ENCODE data around the gene ZNF354C. TPM values are rescaled to one million over a fixed set of nuclear protein-coding genes. Genes with fewer than 3 reads are reported as not detected.

ZNF354C gene
- total RNA-seq (2013; cell fraction: nucleolus; rRNA removed) = not detected in 2 replicates
- total RNA-seq (2014; rRNA removed) = not detected in 2 replicates
- total RNA-seq (2014; rRNA removed; fragmentation: Illumina TruSeq; extraction: Trizol) = not detected in 2 replicates
- 0.03 TPM in 1 of 2 replicates, not detected in the other for total RNA-seq (2021)
- polyA plus RNA-seq (2011; ENCODE audit: low read depth) = not detected
- 0.01 and 0.03 TPM in 2 replicates for polyA plus RNA-seq (2011; rRNA removed)
- polyA plus RNA-seq (2011; cell fraction: cytosol; rRNA removed) = 0.02 TPM in 1 of 2 replicates, not detected in the other
- 0.01 and 0.03 TPM in 2 replicates for polyA plus RNA-seq (2011; cell fraction: nucleus; rRNA removed)
- polyA plus RNA-seq (2012) = 0.04 and 0.09 TPM in 2 replicates
- not detected in 2 replicates for polyA plus RNA-seq (2014; fragmentation: Illumina TruSeq; extraction: Trizol)
- under 1 TPM in 1 of 2 experiments, not detected in 1; 0.02 TPM for polyA plus RNA-seq (2014; fragmentation: Nextera tagmentation; extraction: Ambion mirVana)
- polyA plus RNA-seq (2014; rRNA removed) = not detected in 2 replicates
- polyA plus RNA-seq (2016; fragmentation: Nextera tagmentation; extraction: Ambion mirVana) = not detected
- polyA minus RNA-seq (2011; rRNA and poly(A)+ RNA removed) = 0.07 TPM in 1 of 2 replicates, not detected in the other
- not detected in 2 replicates for polyA minus RNA-seq (2011; cell fraction: cytosol; rRNA and poly(A)+ RNA removed)
- not detected in 2 replicates for polyA minus RNA-seq (2011; cell fraction: nucleus; rRNA and poly(A)+ RNA removed)
- Bru-seq, nascent RNA = percentile 15 among the genes with signal in this experiment
- BruChase-seq, experiment 1, labeled RNA remaining after a 6-hour chase = percentile 8 among the genes with signal in this experiment
- percentile 9 among the genes with signal in this experiment for BruChase-seq, experiment 2, labeled RNA remaining after a 2-hour chase
- long read RNA-seq, experiment 1 = 0 reads
- long read RNA-seq, experiment 2 = 0 reads

- TF ChIP-seq MLLT1 (IDR thresholded peaks at IDR 0.05) (no peak), HCFC1 (IDR thresholded peaks at IDR 0.05; ENCODE audit: low read length) (peak; percentile 50)
- BruUV-seq (replicated peaks) = no TSS peak
- ChIA-PET POLR2A (no interaction called here), RAD21 (ENCODE audit: unreplicated experiment) (no interaction called here), CTCF (no interaction called here), SMC1A (ENCODE audit: uncharacterized antibody, unreplicated experiment) (no interaction called here)
- Histone ChIP-seq H3K27me3 (replicated peaks in 1 of 2; ENCODE audit: control insufficient read depth in 2 of 2, insufficient read depth in 2 of 2, low read length in 1 of 2) (no peaks in the 10 kb centered on the region), H3K4me3 (no peak within 1 kb of the TSS), H3K4me2 (ENCODE audit: control insufficient read depth, insufficient read depth) (no peak within 1 kb of the TSS), H3K79me2 (ENCODE audit: control insufficient read depth, insufficient read depth, low read length) (no peaks in the 10 kb centered on the region), H3K27ac (ENCODE audit: control insufficient read depth, insufficient read depth) (no peak within 1 kb of the TSS), H3K9me3 (replicated peaks; ENCODE audit: control insufficient read depth, insufficient read depth, low read length) (peaks cover 6% of the 10 kb centered on the region; the same call in 1 of the 3 replicates), H3K4me1 (ENCODE audit: control insufficient read depth, insufficient read depth, low read length) (no peaks in the 10 kb centered on the region), H4K20me1 (ENCODE audit: control insufficient read depth, insufficient read depth) (no peaks in the 10 kb centered on the region), H3K9ac (ENCODE audit: control insufficient read depth, insufficient read depth, low read length) (no peak within 1 kb of the TSS), H2AFZ (ENCODE audit: control insufficient read depth, low read depth, low read length) (no peak within 1 kb of the TSS), H3K36me3 (ENCODE audit: control insufficient read depth in 2 of 2, insufficient read depth in 2 of 2, low read length in 1 of 2) (no peaks in the 10 kb centered on the region)
- no peak for FAIRE-seq
- intact Hi-C loops (cut with micrococcal nuclease; ENCODE audit: unreplicated experiment) (no loop called here), in situ Hi-C loops (cut with MboI) (no loop called here)
- no peak for DNase-seq (ENCODE audit: low read depth, low spot score)
- no peak for ATAC-seq
- 6% methylated on average over 81 of the region's 81 CpGs for WGBS (ENCODE audit: insufficient coverage, insufficient replicate concordance, low lambda C conversion rate, missing lambda C conversion rate)
Measured at GRCh38 chr5:179060116-179061008, at the start of gene ZNF354C. ZNF354C (plus strand) TSS chr5:179060373; CDS start chr5:179062069, 1,696 bp downstream.
